GM13977 (cell line): ENCODE results near the gene GPRC5A.

Experiments used
- DNase-seq: peaks from one replicate; pipeline ENCODE4 v3.0.0; 2012; ENCODE audit warnings: low spot score
- CTCF ChIP-seq: IDR thresholded peaks from 2 replicates; pipeline ENCODE4 v1.5.1; 2012; ENCODE audit warnings: mild to moderate bottlenecking, control low read depth; ENCODE audit not compliant: insufficient read depth; ENCODE audit errors: extremely low read depth, missing control alignments
- in situ Hi-C: fragments of 300-500 bp; cut with MboI; formaldehyde crosslinking; loops from one replicate; pipeline ENCODE4 v1.12.0; 2022; ENCODE audit warnings: low sequenced_read_pairs, low pct_unique_long_range_greater_than_20kb, mixed read lengths, inconsistent platforms; ENCODE audit not compliant: unreplicated experiment

GPRC5A gene

GRCh38 chr12:12954878-12955625 lies 63.7 kb downstream of the GPRC5A start:
- no peak for DNase-seq
- in situ Hi-C loops: no loop called here
- no peak for TF ChIP-seq CTCF

DNA sequence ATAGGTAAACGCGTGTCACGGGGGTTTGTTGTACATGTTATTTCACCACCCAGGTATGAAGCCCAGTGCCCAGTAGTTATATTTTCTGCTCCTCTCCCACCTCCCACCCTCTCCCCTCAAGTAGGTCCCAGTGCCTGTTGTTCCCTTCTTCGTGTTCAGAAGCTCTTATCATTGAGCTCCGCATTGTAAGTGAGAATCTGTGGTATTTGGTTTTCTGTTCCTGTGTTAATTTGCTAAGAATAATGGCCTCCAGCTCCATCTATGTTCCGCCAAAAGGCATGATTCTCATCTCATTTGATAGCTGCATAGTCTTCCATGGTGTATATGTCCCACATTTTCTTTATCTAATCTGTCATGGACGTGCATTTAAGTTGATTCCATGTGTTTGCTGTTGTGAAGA lies 67.5 kb downstream of the GPRC5A start:
- no peak for DNase-seq
- in situ Hi-C loops: no loop called here
- TF ChIP-seq CTCF: no peak

DNA sequence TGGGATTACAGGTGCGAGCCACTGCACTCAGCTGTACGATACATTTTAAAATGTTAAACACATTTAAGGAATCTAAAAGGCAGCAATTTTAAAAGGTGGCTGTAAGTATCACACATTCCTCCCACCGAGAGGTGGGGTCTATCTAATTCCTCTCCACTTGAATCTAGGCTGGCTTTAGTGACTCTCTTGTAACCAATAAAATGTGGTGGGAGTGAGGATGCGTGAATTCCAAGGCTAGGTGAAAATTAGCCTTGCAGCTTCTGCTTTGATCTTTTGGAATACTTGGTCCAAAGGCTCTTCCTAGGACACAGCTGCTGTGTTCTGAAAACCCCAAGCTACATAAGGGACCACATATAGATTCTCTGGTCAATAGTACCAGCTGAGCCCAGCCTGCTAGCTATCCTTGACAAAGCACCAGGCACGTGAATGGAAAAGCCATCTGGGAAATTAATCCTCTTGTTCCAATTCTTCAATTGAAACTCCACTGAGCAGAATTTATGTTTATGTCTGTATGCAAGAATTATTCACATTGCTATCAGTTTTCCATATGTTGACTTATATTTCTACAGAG lies 69.4 kb downstream of the GPRC5A start:
- no peak for TF ChIP-seq CTCF
- DNase-seq: no peak
- in situ Hi-C loops: no loop called here

DNA sequence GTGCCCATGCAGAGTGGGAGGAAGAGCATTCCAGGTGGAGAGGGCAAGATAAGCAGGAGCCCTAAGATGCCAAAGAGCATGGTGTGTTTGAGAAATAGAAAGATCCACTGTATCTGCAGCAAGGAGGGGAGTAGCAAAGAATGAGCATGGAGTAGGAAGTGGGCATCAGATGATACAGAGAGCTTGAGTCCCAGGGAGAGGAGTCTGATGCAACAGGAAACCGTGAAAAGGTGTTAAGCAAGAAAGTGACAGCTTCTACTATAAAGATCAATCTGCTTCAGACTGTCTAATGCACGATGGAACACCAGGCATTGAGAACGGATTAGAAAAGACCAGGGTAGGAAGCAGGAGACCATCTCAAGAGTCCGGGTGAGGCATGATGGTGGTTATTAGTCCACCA lies 72.9 kb downstream of the GPRC5A start:
- no peak for DNase-seq

DNA sequence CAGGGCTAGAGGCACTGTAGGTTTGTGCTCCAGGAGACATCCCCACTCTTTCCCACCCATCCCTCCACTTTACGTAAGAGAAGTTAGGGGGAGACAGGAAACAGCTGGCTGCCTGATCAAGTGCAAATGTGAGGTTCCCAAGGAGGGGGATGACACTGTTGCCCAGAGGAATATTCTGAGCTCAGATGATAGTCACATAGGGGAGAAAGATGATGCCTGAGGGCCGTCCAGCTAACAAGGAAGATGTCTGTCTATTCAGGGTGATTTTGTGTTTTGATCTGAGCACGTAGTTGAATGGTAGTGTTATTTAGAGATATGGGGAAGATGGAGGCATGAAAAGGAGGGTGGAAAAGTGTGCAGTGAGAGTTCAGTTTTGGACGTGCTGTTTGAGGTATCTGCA lies 74.5 kb downstream of the GPRC5A start:
- in situ Hi-C loops: no loop called here
- TF ChIP-seq CTCF: no peak
- no peak for DNase-seq

More for the DNA sequence above, 72.9 kb downstream of the GPRC5A start:
- in situ Hi-C loops: no loop called here
- TF ChIP-seq CTCF: no peak
